Esophagus muscularis mucosa (tissue), 4 donors: ENCODE data around the gene RTL10. TPM values are rescaled to one million over a fixed set of nuclear protein-coding genes. Genes with fewer than 3 reads are reported as not detected.

ENCODE experiments used
- DNase-seq: peaks from one replicate; pipeline ENCODE4 v3.0.0-alpha.2; 2017; ENCODE audit errors: extremely low spot score
- H3K27ac ChIP-seq, 4 donors: fragments of 200-600 bp; sonication (generic); replicated peaks in 1 of 4; 1 replicate in 3 of 4; 2 replicates in 1 of 4; pipeline ENCODE4 v1.5.1; 2016 to 2019; ENCODE audit warnings: mild to moderate bottlenecking in 1 of 4
- H3K27me3 ChIP-seq, 4 donors: fragments of 200-600 bp; sonication (generic); one replicate each; pipeline versions ENCODE4 v1.5.1 to v1.6.0; 2016 to 2019
- H3K36me3 ChIP-seq, 4 donors: fragments of 200-600 bp; sonication (generic); one replicate each; pipeline ENCODE4 v1.5.1; 2016 to 2019
- H3K4me1 ChIP-seq, 4 donors: fragments of 200-600 bp; sonication (generic); one replicate each; pipeline ENCODE4 v1.5.1; 2016 to 2019
- H3K4me3 ChIP-seq, 4 donors: fragments of 200-600 bp; sonication (generic); 1 replicate in 2 of 4; 2 replicates in 2 of 4; pipeline ENCODE4 v1.5.1; 2016 to 2019; ENCODE audit warnings: mild to moderate bottlenecking in 4 of 4, moderate library complexity in 1 of 4
- H3K9me3 ChIP-seq, 4 donors: fragments of 200-600 bp; sonication (generic); 1 replicate in 3 of 4; 2 replicates in 1 of 4; pipeline ENCODE4 v1.5.1; 2016 to 2019
- EP300 ChIP-seq: sonication (generic); formaldehyde crosslinking; IDR thresholded peaks from one replicate; pipeline ENCODE4 v1.6.1; 2017; ENCODE audit warnings: antibody characterized with exemption
- POLR2A ChIP-seq: fragments of 450-650 bp; IDR thresholded peaks from one replicate; pipeline ENCODE4 v1.6.1; 2017; ENCODE audit warnings: antibody characterized with exemption, moderate library complexity, mild to moderate bottlenecking, low read depth
- POLR2AphosphoS5 ChIP-seq, 2 donors: sonication (generic); formaldehyde crosslinking; IDR thresholded peaks; one replicate each; pipeline ENCODE4 v1.6.1; 2017; ENCODE audit warnings: antibody characterized with exemption in 2 of 2
- WGBS: methylation state at CpG from one replicate; pipeline ENCODE4 v1.1.5; 2018; 5-methylcytosine and 5-hydroxymethylcytosine counted together
- intact Hi-C: fragments of 100-400 bp; cut with DNase I; formaldehyde crosslinking; loops from one replicate; pipeline ENCODE4 v1.15.1; 2023
- total RNA-seq, 4 donors: library from RNA; depleted of rRNA; stranded (reverse); fragments of >200 nt; gene quantifications; one replicate each; pipeline versions ENCODE4 v1.1.0 to v1.2.1, GENCODE V29; 2016
- TF ChIP-seq, protein P1 (sequence below), 3 experiments: fragments of 200-600 bp in 2 of 3; fragments of 450-650 bp in 1 of 3; sonication (generic) in 2 of 3; IDR thresholded peaks; one replicate each; pipeline ENCODE4 v1.5.1; 2017 to 2019; ENCODE audit warnings: antibody characterized with exemption in 3 of 3, mild to moderate bottlenecking in 2 of 3, moderate library complexity in 1 of 3

Gene RTL10
- total RNA-seq, 4 donors from 2014 or later: 5.6 to 14.8 (median 11.1) TPM

DNA sequence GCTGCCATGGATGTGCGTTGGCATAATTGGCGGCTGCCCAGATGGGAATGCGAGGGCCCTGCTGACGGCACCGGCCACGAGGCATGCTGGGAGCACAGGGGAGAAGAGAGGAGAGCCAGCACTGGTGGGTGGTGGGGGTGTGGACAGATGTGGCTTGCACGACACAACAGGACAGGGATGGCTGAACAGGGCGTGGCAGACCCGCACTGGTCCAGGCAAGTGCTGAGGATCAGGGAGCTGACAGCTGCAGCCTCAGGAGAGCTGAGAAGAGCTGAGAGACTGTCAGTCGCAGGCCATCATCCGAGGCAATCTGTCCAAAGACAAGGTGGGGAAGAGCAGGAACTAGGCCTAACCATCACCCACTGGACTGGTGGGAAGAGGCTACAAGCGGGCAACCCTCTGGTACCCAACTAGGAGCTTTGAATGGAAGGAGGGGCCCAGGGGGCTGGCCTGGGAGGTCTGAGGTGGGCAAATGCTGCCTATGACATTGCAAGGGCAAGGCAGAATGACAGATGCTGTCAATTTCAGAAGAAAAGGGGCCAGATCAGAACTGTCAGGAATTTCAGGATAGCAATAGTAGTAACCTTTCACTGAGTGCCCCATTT lies 2.4 kb downstream of the RTL10 start:
- Histone ChIP-seq H3K4me3 (no peak overlapping the region), H3K9me3 (peaks cover 0 to under 1% (median 0%) of the 10 kb centered on the region in 4 donors), H3K36me3 (peaks cover 8 to 32% (median 30%) of the 10 kb centered on the region in 4 donors), H3K27ac (peak overlapping the region in 2 of 4 donors; percentile 92 to 93), H3K4me1 (peaks cover 28 to 51% (median 35%) of the 10 kb centered on the region in 4 donors), H3K27me3 (no peaks in the 10 kb centered on the region)
- intact Hi-C loops: no loop called here
- peak; percentile 77 for DNase-seq
- WGBS: 90% methylated on average over 6 of the region's 12 CpGs
- TF ChIP-seq EP300 (no peak), POLR2AphosphoS5 (IDR thresholded peaks at IDR 0.05) (no peak), POLR2A (no peak)
- TF ChIP-seq, protein P1, sequence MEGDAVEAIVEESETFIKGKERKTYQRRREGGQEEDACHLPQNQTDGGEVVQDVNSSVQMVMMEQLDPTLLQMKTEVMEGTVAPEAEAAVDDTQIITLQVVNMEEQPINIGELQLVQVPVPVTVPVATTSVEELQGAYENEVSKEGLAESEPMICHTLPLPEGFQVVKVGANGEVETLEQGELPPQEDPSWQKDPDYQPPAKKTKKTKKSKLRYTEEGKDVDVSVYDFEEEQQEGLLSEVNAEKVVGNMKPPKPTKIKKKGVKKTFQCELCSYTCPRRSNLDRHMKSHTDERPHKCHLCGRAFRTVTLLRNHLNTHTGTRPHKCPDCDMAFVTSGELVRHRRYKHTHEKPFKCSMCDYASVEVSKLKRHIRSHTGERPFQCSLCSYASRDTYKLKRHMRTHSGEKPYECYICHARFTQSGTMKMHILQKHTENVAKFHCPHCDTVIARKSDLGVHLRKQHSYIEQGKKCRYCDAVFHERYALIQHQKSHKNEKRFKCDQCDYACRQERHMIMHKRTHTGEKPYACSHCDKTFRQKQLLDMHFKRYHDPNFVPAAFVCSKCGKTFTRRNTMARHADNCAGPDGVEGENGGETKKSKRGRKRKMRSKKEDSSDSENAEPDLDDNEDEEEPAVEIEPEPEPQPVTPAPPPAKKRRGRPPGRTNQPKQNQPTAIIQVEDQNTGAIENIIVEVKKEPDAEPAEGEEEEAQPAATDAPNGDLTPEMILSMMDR (IDR thresholded peaks at IDR 0.05): no peak

DNA sequence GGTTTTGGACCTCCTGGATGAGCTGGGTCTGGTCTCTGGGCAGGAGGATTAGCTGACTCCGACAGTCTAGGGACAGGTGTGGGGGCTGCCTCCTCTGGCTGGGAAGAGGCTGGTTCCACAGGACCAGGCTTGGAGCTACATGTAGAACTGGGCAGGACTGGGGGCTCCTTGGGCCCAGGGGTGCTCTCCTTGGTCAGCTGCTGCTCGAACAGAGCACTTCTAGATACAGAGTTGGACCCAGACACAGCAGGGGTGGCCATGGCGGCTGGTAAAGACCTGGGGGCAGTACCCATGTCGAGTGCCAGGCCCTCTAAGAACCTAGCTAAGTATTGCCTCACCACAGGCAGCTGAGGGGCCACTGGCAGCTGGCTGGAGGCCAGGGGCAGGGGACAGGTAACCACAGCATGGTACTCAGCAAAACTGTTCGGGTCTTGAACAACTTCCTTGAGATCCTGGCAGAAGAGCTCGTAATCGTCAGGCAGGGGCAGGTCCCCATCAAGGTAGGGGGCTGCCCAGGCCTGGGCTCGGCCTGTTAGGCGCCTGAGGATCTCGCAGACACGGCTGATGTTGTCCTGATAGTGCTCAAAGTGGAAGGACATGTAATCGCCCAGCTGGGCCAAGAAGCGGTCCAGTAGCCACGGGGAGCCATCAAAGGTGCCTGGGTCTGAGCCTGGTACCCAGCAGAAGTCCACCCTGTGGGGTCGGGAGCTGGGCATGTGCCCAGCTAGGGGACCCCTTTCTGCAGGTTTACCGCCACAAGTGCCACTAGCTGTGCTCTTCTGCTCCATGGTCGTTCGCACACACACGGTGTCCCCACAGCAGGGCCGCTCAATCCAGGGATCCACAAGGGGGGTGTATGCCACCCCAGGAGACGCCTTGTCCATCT lies 3.1 kb downstream of the RTL10 start:
- no peak overlapping the region for H3K4me3 ChIP-seq
- peaks cover 0 to 3% (median 0%) of the 10 kb centered on the region in 4 donors for H3K9me3 ChIP-seq
- no peaks in the 10 kb centered on the region for H3K27me3 ChIP-seq
- peaks cover 28 to 50% (median 35%) of the 10 kb centered on the region in 4 donors for H3K4me1 ChIP-seq
- TF ChIP-seq, protein P1 (IDR thresholded peaks at IDR 0.05): no peak
- TF ChIP-seq POLR2AphosphoS5 (IDR thresholded peaks at IDR 0.05) (no peak), POLR2A (no peak), EP300 (no peak)
- DNase-seq: peak; percentile 91
- peaks cover 8 to 35% (median 33%) of the 10 kb centered on the region in 4 donors for H3K36me3 ChIP-seq
- 86% methylated on average over 10 of the region's 21 CpGs for WGBS
- intact Hi-C loops: no loop called here
- H3K27ac ChIP-seq: no peak overlapping the region

DNA sequence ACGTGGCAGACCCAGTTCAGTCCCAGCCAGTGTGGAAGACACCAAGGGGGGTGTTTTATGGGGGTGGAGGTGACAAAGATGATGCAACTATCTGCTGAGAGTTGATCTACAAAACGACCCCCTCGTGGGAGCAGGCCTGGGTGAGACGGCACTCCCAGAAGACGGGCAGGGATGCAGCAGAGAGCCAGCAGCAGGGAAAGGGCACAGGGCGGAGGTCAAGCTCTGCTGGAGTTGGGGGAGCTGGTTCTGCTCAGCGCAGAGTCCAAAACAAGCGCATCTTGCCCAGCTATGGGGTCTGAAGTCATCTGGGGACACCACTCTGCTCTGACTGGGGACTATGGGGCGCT lies 3.9 kb downstream of the RTL10 start:
- Histone ChIP-seq H3K4me1 (peaks cover 20 to 42% (median 28%) of the 10 kb centered on the region in 4 donors), H3K27me3 (no peaks in the 10 kb centered on the region), H3K4me3 (no peak overlapping the region), H3K9me3 (peaks cover 0 to 3% (median 0%) of the 10 kb centered on the region in 4 donors), H3K36me3 (peaks cover 8 to 35% (median 33%) of the 10 kb centered on the region in 4 donors), H3K27ac (no peak overlapping the region)
- intact Hi-C loops: no loop called here
- no peak for DNase-seq
- WGBS: 90% methylated on average over 9 of the region's 9 CpGs
- TF ChIP-seq EP300 (no peak), POLR2A (no peak), POLR2AphosphoS5 (IDR thresholded peaks at IDR 0.05) (no peak)
- TF ChIP-seq, protein P1 (IDR thresholded peaks at IDR 0.05): no peak

DNA sequence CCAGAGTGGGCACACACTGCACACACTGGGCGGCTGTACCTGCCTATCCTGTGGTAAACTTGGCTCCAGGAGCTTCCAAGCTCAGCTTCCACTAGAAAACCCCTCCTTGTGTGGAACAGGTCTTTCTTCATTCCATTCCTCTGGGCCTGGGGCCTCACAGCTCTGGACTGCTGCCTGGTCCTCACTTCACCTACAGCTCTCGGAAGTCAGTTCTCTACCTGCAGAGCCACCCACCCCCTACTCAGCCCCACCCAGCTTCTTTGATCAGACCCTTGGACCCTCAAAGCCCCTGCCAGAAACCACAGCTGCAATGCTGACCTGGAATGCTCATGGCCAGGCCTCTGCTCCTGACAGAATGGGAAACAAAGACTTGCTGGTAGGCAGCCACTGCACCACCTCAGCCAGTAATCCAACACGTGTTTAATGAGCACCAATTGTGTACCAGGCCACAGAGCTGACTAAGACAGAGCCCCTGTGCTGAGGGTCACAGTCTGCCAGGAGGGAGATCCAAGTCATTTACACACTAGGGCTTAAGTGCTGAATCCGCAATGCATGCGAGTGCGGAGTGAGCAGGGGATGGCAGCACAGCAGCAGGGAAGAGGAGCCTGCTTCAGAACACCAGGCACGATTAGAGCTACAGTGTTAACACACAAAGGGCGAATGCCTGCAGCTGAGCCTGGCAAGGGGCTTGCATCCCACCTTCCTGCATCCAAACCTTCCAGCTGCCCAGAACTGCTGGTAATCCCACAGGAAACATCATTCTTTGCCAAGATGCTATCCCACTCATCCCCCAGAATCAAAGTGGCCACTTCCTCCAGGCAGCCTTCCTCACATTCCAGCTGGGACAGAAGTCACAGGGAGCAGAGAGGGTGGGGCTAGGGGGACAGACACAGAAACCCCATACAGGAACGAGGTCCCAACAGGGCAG lies 4.6 kb downstream of the RTL10 start:
- peaks cover 0 to 3% (median 0%) of the 10 kb centered on the region in 4 donors for H3K9me3 ChIP-seq
- no peak for TF ChIP-seq EP300
- no peak for TF ChIP-seq POLR2AphosphoS5 (IDR thresholded peaks at IDR 0.05)
- no peak for TF ChIP-seq POLR2A
- TF ChIP-seq, protein P1 (IDR thresholded peaks at IDR 0.05): no peak
- H3K4me1 ChIP-seq: peaks cover 19 to 41% (median 26%) of the 10 kb centered on the region in 4 donors
- 84% methylated on average over 8 of the region's 9 CpGs for WGBS
- DNase-seq: no peak
- intact Hi-C loops: loop anchor here (10.0 kb wide), 1 partner anchor 85 kb away; the partner anchor contains the start of gene TBX1
- no peak overlapping the region for H3K4me3 ChIP-seq
- no peaks in the 10 kb centered on the region for H3K27me3 ChIP-seq
- no peak overlapping the region for H3K27ac ChIP-seq
- peaks cover 8 to 35% (median 33%) of the 10 kb centered on the region in 4 donors for H3K36me3 ChIP-seq
